GM18868 (cell line): Measurements from ENCODE around the gene IL17F.
"Not testable (repeated sequence)": the region's sequence is repeated elsewhere in the genome, so short reads cannot be mapped to it uniquely, and the experiment has no call there.

ENCODE experiments used
- ATAC-seq: cut with Tn5 transposase; IDR thresholded peaks from one replicate; pipeline ENCODE4 v1.9.1; 2021; ENCODE audit warnings: mild to moderate bottlenecking, moderate library complexity; ENCODE audit not compliant: unreplicated experiment

Gene IL17F

DNA sequence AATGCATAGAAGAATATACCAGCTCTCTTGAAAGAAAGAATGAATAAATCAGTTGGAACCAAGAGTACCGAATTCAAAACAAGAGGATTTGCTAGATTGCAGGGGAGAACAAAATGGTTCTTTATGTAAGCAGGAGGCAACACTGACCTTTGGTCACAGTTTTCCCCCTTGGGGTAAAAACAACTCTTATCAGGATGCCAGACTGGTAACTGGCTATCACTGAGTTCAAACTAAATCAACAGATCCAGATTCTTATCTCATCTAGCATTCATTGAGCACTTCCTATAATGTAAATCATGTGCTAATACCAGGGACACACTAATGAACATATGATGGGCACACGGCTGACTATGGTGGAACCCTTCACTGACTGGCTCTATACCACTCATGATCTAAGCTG, 4.8 kb upstream of the IL17F start:
- no peak for ATAC-seq

- no peak for ATAC-seq
Observed at GRCh38 chr6:52245425-52245824, 1.1 kb upstream of the IL17F start.

GRCh38 chr6:52243282-52243893, 912 bp downstream of the IL17F start:
- no peak for ATAC-seq

DNA sequence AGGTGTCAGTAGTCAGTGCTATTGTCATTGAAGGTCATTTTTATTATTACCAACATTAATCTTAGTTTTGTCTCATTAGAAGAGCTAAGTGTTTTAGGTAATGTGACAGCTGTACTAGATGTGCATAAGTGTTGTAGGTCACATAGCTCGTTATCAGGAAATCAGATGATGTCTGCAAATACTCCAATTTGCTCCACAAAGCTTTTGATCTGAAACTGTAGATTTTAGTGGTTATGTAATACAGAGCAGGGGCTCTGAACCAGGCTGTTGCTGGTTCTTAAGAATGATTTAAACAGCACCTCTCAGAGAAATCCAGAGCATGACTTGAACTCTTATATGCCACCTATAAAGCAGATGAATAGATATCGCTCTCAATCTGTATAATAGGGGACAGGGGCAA, 2.5 kb downstream of the IL17F start:
- ATAC-seq = no peak

- ATAC-seq = peak; percentile 86
Observed at GRCh38 chr6:52233975-52234823, 10.1 kb downstream of the IL17F start.

DNA sequence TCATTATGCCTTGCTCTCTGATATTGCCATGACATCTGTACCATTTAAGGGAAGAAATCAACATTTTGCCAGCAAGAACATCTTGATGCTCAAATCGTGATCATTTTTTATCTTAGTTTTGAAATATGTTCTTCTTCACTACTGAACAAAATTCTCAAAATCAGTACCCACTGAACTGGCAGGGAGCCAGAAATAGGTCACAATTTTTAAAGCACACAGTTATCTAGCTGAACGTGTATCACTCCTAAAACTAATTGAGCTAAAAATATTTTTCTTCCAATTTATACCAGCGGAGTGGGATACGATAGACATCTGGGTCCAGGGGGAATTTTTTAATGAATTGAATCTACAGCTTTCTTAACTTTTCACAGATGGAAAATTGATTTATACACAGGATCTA, 11.3 kb downstream of the IL17F start:
- no peak for ATAC-seq

DNA sequence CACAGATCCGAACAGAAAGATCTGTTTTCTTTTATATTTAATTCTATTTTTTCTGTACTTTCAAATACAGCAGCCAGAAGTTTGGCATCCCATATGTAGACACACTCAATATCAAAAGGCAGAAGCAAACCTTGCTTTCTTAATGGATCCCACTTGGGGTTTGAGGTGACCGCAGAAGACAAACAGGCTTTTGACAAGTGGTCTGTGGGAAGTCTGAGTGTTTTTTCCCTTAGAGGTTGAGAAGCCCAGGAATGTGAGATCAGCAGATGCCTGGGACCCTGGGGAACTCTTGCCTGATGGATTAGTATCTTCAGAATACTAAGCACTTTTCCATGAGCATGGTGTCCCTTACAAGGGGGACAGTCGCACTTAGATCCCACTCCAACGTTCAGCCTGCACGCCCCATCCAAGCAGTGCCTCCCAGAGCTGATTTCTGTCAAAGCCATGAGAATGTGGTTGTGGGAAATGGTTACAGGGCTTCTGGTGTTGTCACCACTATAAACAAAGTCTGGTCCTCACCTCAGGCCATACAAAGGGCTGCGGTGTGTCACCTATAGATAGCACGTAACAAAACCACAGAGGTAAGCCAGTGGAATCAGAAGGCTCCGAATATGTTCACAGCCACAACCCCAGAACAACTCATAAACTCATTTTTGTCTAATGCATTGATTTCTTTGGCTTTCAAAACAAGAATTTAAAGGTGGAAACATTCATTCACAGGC, 12.7 kb downstream of the IL17F start:
- no peak for ATAC-seq

GRCh38 chr6:52230685-52231084, 13.6 kb downstream of the IL17F start:
- no peak for ATAC-seq

- ATAC-seq = peak; percentile 100
Observed at GRCh38 chr6:52227495-52227894, 16.8 kb downstream of the IL17F start.

- ATAC-seq = peak; percentile 81
Observed at GRCh38 chr6:52221302-52221701, 23.0 kb downstream of the IL17F start.

DNA sequence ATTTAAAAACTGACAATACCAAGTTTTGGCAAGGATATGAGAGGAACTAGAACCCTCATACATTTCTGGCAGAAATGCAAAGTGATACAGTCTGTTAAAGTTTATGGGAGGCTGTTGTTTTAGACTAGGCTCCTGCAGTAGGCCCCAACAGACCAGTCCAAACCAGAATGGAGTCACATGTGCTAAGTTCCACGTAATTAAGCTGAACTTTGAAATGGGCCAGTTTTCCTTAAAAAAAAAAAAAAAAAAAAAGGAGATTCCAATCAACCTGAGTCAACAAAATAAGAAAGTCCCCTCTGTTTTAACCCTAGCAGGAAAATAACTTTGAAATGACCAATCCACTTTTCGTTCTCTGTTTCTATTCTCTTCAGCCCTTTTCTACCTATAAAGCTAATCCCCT, 26.5 kb downstream of the IL17F start:
- ATAC-seq = no peak

DNA sequence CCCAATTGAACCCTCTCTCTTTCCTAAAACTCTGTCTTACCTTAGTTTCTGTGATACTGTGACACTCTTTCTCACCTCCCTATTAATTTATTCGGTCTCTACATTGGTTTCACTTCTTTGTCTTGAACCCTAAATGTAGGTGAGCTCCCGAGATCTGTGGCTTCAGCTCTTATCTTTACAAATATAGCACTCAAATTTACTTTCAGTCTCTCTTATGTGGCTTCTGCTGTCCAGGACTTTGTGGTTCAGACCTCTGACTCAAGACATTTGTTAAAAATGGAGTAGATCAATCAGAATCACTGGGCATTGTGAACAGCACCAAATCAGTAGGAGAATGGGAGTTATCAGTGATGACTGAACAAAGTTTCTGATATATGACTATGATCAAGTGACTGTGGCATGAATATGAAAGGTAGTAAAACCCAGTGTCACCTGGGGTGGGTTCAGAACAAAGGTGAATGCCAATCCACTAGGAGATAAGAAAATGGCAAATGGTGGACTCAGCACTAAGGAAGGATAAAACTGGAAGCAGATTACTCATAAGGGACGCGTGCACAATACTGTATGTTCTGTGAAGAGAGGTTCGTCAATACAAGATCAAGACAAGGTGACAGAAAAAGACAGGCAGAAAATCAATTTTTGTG, 27.2 kb downstream of the IL17F start:
- ATAC-seq = peak; percentile 56

- no peak for ATAC-seq
Observed at GRCh38 chr6:52215787-52216186, 28.5 kb downstream of the IL17F start.

DNA sequence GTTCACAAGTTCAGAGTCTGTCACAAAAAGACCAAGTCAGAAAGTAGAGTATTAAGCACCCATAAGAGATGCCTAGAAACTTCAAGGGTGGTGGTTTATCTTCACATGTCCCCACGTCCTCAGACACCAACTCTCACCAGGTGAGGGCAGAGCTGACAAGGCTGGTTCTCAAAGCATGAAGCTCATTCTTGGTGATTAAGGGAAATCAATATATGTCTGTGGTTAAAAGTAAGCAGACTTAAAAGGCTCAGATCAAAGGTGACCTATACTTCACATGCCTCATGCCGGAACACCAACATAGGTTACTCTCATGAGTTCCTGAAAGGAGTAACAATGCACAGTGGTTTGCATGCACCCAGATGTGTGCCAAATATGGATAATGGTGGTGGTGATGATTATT, 31.2 kb downstream of the IL17F start:
- no peak for ATAC-seq

GRCh38 chr6:52210227-52210626, 34.1 kb downstream of the IL17F start:
- ATAC-seq = peak; percentile 77

DNA sequence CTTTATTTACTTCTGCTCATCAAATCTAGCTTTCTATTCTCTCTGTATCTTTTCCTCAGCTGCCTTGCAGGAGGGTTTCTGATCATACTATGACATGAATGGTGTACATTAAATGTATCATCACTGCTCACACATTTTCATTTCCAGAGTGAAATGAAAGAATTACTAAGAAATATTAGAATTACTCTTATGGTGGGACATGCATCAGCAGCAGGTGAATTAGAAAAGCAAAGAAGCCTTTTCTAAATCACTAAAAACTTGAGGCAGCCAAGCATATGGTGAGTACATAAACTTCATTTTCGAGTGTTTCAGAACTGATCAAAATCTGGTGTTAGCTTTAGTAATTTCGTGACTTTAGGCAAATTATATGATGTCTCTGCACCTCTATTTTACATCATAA, 34.5 kb downstream of the IL17F start:
- peak; percentile 36 for ATAC-seq

GRCh38 chr6:52208612-52209011, 35.7 kb downstream of the IL17F start:
- ATAC-seq = no peak

DNA sequence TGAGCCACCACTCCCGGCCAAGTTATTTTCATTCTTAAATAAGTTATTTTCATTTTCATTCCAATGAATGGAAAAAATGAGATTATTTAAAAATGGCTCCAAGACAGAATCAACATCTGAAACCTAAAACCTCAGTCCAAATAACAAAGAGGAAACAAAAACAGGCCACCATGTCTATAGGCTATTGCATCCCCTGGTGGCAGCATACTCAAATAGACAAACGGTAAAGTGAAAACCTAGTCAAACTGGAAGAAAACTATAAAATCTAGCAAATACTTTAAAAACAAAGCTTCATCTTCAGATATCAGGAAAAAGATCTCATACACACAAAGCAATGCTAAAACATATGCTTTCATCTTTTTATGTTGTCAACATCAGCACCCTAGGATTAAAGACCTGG, 37.2 kb downstream of the IL17F start:
- no peak for ATAC-seq

GRCh38 chr6:52201493-52201892, 42.8 kb downstream of the IL17F start:
- no peak for ATAC-seq

DNA sequence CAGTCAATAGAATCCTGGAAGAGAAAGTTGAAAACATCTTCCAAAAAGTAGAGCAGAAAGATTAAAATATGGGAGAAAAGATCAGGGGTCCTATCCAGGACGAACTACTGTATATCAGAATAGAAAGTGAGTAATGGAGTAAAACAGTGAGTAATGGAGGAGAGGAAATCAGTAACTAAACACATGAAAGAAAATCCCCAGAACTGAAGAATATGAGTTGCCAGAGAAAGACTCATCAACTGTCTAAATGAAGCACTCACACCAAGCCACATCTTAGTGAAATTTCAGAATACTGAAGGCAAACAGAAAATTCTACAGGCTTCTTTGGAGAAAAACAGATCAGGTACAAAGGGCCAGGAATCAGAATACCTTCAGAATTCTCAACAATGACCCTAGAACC, 43.3 kb downstream of the IL17F start:
- ATAC-seq = no peak

DNA sequence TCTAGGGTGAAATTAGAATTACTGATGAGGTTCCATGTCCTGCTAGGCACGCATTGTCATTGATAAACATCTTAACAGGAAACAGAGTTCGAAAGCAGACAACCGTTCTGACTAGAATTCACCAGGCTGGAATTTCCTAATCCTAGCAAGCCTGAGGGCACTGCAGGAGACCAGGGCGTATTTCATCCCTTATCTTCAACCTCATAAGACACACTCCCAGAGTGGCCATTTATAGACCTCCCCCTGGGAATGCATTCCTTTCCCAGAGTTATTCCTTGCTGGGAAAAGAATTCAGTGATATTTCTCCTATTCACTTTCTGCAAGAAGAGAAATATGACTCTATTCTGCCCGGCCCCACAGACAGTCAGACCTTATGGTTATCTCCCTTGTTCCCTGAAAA, 44.2 kb downstream of the IL17F start:
- ATAC-seq = not testable (repeated sequence)
